GM12891 (cell line): ENCODE results near the gene RELCH.

Source experiments
- POLR2A ChIP-seq: IDR thresholded peaks from 2 replicates; pipeline ENCODE4 v1.6.1; 2011; ENCODE audit warnings: low read depth, low read length, control low read depth
- POLR2AphosphoS5 ChIP-seq: IDR thresholded peaks from 2 replicates; pipeline ENCODE4 v1.6.1; 2011; ENCODE audit warnings: low read depth, low read length, control low read depth

- TF ChIP-seq POLR2A (no peak), POLR2AphosphoS5 (no peak)
These were observed 772 bp downstream of the RELCH start for GRCh38 chr18:62187543-62188510.
